Mesothelial cell of epicardium (in vitro differentiated cells): Measurements from ENCODE around the gene SRPK3. TPM values are rescaled to one million over a fixed set of nuclear protein-coding genes. Genes with fewer than 3 reads are reported as not detected.
A peak's percentile ranks its signal among the peaks of the same experiment; 100 is the strongest.

Experiments
- DNase-seq, 2 experiments: peaks; one replicate each; pipeline ENCODE4 v3.0.0; 2021; ENCODE audit warnings: low spot score in 2 of 2; ENCODE audit not compliant: unreplicated experiment in 2 of 2
- H3K27ac Mint-ChIP-seq: 2 replicates; pipeline ENCODE4 v1.8.0; 2021; ENCODE audit warnings: mixed read lengths
- H3K27me3 Mint-ChIP-seq: 2 replicates; pipeline ENCODE4 v1.8.0; 2021; ENCODE audit warnings: low read depth, mixed read lengths
- H3K36me3 Mint-ChIP-seq: 2 replicates; pipeline ENCODE4 v1.8.0; 2021; ENCODE audit warnings: mixed read lengths
- H3K4me1 Mint-ChIP-seq: 2 replicates; pipeline ENCODE4 v1.8.0; 2021; ENCODE audit warnings: mixed read lengths
- H3K4me3 Mint-ChIP-seq: 2 replicates; pipeline ENCODE4 v1.8.0; 2021; ENCODE audit warnings: mild to moderate bottlenecking, moderate library complexity, mixed read lengths
- H3K9me3 Mint-ChIP-seq: 2 replicates; pipeline ENCODE4 v1.8.0; 2021; ENCODE audit warnings: mixed read lengths
- total RNA-seq: library from RNA; stranded (reverse); gene quantifications from 3 replicates; pipeline ENCODE4 v1.2.1, GENCODE V29; 2021
- TF ChIP-seq, protein P1 (sequence below): fragments of 200-600 bp; sonication (generic); IDR thresholded peaks from one replicate; pipeline ENCODE4 v1.5.0; 2021; ENCODE audit warnings: antibody characterized with exemption; ENCODE audit not compliant: unreplicated experiment

The SRPK3 gene
- total RNA-seq, 1 donor from 2014 or later = not detected

DNA sequence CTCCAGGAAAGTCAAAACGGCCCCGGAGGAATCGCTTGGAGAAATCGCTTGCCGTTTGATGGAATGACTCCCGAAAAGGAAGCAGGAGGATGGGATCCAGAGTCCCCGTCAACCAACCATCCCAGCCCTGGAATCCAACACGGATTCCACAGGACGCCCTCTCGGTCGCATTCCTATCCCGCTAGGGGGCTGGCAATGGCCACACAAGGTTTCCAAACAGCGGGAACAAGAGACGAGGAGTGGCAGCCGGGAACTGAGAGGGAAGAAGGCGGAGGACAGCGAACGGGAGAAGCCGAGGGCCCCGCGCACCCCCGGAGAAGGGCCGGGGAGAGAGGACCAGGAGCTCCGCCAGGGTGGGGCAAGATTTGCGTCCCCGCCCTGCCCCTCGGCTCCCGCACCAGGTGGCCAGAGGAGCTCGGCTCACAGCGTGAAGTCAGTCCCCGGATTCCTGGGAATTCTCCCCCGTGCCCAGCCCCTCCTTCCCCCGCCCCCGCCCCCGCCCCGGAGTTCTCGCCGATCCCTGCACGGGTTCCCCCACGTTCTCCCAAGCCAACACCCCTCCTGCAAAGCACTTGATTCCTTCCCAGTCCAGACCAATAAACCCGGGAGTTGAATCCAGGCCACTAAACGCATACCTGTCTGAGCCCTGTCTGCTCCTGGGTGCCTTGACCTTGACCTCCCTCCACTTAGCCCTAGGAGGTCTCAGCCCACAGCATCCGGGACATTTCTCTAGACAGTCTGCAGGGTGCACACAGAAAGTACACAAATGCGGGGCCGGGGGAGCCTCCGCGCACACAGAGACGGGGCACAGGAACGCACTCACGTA, 48.1 kb downstream of the SRPK3 start:
- Mint-ChIP-seq H3K4me1 (no peaks in the 10 kb centered on the region), H3K9me3 (peaks cover 11% of the 10 kb centered on the region), H3K27ac (no peak overlapping the region), H3K4me3 (peak overlapping the region; percentile 47), H3K36me3 (no peaks in the 10 kb centered on the region), H3K27me3 (peaks cover 73% of the 10 kb centered on the region)
- TF ChIP-seq, protein P1, sequence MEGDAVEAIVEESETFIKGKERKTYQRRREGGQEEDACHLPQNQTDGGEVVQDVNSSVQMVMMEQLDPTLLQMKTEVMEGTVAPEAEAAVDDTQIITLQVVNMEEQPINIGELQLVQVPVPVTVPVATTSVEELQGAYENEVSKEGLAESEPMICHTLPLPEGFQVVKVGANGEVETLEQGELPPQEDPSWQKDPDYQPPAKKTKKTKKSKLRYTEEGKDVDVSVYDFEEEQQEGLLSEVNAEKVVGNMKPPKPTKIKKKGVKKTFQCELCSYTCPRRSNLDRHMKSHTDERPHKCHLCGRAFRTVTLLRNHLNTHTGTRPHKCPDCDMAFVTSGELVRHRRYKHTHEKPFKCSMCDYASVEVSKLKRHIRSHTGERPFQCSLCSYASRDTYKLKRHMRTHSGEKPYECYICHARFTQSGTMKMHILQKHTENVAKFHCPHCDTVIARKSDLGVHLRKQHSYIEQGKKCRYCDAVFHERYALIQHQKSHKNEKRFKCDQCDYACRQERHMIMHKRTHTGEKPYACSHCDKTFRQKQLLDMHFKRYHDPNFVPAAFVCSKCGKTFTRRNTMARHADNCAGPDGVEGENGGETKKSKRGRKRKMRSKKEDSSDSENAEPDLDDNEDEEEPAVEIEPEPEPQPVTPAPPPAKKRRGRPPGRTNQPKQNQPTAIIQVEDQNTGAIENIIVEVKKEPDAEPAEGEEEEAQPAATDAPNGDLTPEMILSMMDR = no peak
- DNase-seq = no peak

DNA sequence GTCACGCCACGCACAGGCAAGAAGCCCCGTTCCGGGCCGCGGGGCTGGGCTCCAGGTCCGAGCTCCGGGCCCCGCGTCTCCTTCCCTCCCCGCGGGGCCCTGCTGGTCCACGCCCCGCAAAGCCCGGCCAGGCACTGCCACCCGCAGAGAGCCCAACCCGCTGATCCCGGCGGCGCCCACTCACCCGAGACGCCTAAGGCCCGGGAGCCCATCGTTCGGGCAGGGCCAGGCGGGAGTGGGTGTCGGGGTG, 48.6 kb downstream of the SRPK3 start:
- TF ChIP-seq, protein P1 = no peak
- DNase-seq = no peak
- no peaks in the 10 kb centered on the region for H3K4me1 Mint-ChIP-seq
- H3K27me3 Mint-ChIP-seq = peaks cover 75% of the 10 kb centered on the region
- H3K27ac Mint-ChIP-seq = no peak overlapping the region
- H3K9me3 Mint-ChIP-seq = peaks cover 12% of the 10 kb centered on the region
- H3K4me3 Mint-ChIP-seq = peak overlapping the region; percentile 47
- H3K36me3 Mint-ChIP-seq = no peaks in the 10 kb centered on the region

DNA sequence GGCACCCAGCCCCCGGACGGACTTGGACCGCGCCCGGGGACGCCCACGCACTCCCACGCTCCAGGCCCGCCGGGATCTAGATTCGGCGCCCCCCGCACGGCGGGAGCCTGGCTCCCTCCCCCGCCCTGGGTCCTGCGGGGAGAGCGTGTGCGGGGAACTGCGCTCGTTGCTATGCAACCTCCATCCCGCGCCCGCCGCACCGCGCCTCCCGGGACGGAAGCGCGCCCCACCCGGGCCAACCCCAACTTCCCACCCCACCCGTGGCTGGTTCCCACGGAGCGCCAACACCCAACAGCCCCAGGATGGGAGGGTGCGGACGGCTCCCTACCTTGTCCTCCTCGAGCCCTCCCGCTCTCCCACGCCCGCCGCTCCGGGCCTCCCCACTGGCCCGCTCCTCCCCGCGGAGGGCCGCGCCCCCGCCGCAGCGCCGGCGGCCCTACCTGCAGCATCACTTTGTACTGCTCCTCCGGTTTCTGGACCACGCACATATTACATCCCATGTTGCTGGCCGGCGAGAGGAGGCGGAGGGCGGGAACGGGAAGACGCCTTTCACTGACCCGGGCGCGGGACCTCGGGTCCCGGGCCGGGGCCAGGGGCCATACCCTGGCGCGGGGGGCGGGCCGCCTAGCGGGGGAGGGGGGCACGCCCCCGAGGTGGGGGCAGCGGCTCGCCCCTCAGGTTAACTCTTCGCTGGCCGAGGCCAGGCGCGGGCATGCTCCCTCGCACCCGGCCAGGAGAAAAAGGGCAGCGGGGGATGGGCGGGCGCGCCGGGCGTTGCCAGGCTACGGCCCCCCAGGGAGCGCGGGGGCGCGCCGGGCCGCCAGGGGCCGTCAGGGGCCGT, 49.2 kb downstream of the SRPK3 start, which contains the start of gene PDZD4:
PDZD4 (minus strand) TSS at position 746 of the 841 bp plus-strand sequence; CDS start at position 500, 246 bp downstream.
- H3K36me3 Mint-ChIP-seq = no peaks in the 10 kb centered on the region
- no peak within 1 kb of the TSS for H3K27ac Mint-ChIP-seq
- TF ChIP-seq, protein P1 = no peak
- peak within 1 kb of the TSS; percentile 47 for H3K4me3 Mint-ChIP-seq
- H3K9me3 Mint-ChIP-seq = peaks cover 16% of the 10 kb centered on the region
- peaks cover 73% of the 10 kb centered on the region for H3K27me3 Mint-ChIP-seq
- no peak for DNase-seq
- no peaks in the 10 kb centered on the region for H3K4me1 Mint-ChIP-seq

DNA sequence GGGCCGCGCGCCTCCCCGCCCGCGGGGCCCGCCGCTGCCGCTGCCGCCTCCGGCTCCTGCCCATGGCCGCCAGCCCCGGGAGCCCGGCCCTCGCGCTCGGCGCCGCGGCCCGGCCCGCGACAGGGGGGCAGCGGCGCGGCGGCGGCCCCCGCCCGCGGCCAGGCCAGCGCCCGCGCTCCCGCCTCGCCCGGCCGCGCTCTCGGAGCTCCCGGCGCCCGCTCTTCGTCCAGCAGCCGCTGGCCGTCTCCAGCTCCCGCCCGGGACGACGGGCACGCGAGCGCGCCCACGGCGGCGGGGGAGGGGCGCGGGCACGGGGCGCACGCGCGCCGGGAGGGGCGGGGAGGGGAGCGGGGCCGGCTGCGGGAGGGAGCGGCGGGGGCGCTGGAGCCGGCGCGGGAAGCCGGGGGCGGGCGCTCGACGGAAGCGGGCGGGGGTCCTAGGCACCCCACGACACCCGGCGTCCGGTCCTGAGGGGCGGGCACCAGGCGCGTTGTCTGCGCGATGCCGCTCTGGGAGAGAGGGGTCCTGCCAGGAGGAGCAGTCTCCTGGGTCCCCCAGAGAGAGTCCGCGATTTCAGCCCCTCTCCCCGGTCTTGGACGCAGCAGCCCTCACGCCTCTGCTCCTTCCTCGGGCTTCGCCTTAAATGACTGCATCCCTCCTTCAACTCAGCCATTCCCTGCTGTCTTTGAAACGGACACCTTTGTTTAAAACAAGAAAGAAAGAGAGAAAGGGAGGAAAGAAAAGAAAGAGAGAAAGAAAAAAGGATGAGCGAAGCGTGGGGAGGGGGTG, 50.0 kb downstream of the SRPK3 start:
- TF ChIP-seq, protein P1 = no peak
- H3K4me1 Mint-ChIP-seq = no peaks in the 10 kb centered on the region
- H3K9me3 Mint-ChIP-seq = peaks cover 16% of the 10 kb centered on the region
- H3K4me3 Mint-ChIP-seq = peak overlapping the region; percentile 26
- peaks cover 67% of the 10 kb centered on the region for H3K27me3 Mint-ChIP-seq
- no peak overlapping the region for H3K27ac Mint-ChIP-seq
- no peak for DNase-seq
- no peaks in the 10 kb centered on the region for H3K36me3 Mint-ChIP-seq

DNA sequence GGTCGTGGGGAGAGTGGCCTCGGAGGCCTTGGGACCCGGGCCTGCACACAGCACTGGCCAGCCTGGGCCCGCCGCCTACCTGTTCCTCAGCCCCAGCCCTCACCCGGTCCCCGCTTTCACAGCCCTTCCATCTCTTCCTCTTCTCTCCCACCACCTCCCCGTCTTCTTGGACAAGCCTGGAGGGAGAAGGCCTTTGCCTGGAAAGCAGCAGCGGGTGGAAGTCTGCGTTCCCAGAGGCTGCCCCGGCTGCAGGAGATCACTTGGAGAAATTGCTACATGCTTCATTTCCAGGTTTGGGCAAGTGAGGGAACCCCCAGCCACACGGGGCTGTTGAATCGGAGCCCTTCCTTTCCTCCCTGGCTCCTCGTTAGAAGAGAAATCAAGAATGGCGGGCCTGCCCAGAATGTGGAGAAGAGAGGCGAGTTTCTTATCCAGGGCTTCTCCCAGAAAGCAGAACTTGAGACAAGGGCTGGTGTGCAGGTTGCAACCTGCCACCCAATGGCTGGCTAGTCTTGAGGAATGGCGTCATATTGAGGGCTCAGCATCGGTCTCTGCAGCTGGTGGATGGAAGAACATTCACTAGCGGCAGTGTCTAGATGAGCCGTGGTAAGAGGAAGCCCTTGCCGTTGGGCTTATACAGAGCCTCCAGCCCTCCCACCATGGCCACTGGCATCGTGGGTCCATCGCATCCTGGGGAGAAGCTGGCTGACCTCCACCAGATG, 50.7 kb downstream of the SRPK3 start:
- H3K4me1 Mint-ChIP-seq = no peaks in the 10 kb centered on the region
- no peak overlapping the region for H3K27ac Mint-ChIP-seq
- H3K36me3 Mint-ChIP-seq = no peaks in the 10 kb centered on the region
- H3K9me3 Mint-ChIP-seq = peaks cover 16% of the 10 kb centered on the region
- DNase-seq = no peak
- peak overlapping the region; percentile 46 for H3K4me3 Mint-ChIP-seq
- H3K27me3 Mint-ChIP-seq = peaks cover 64% of the 10 kb centered on the region
- TF ChIP-seq, protein P1 = no peak
